ENCODE data around the gene KRT79. TPM values are rescaled to one million over a fixed set of nuclear protein-coding genes. Genes with fewer than 3 reads are reported as not detected.

The KRT79 gene
- total RNA-seq, 1 experiment from 2014 or later, result not detected

DNA sequence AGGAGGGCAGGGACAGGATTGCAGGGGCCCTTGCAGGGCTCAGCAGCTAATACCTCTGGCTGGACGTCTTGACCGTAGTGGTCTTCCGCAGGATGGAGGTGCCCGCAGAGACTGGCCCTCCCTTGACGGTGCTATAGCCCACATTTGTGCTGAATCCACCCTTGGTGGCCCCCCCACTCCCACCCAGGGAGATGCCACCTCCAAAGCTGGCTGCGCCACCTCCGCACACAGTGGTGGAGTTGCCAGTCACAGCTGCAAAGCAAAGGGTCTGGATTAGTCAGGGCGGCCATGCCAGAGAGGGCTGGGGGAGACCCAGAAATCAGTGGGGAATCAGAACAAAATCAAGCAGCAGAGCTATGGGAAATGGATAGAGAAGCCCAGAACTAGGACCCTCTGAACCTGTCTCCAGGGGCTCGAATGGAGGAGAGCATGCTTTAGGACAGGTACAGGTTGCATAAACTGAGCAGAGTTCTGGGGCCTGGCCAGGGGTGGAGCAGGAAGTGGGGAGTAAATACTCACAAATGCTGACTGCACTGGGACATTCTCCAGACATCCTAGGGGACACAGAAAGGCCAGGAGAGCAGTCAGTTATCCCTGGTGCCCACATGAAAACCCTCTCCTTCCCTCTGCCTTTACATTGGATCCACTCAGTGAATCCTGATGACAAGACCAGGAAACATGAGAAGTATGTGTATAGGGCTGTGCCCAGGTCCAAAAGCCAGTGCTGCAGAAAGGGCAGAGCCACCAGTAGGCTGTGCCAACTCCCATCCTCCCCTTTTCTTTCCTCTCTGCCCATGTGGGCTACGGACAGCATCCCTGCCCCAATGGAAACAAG is 12.1 kb downstream of the KRT79 start:
- DNase-seq, result peak; percentile 31
- H3K36me3 ChIP-seq (replicated peaks; ENCODE audit: control insufficient read depth, insufficient read depth, low read length), result no peaks in the 10 kb centered on the region

DNA sequence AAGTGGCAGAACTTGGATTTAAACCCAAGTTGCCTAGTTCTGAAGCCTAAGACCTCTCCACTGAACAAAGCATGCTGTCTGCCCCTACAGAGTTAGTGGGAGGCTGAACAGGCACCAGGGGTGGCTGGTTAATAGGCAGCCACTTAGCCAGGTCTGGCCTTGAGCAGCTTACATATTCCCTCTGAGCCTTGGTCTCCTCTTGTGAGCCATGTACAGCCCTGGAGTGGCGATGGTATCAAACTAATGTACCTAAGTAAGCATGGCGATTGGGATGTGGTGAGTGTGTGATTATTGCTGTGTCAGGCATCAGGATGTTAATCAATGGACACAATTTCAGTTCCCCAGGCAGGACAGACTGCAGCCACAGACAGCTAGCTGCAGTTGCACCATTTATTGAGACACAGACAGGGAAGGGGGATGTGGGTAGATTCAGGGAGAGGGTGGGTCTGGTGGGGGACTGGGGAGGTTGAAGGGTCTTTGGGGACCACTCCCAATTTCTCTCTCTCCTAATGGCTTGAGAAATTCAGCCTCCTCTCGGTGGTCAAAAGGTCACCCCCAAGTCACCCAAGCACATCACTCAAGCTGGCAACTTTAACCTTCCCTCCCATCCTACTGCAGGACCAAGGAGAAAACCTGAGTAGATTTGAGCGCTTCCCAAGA is 12.9 kb downstream of the KRT79 start:
- no peaks in the 10 kb centered on the region for H3K36me3 ChIP-seq (replicated peaks; ENCODE audit: control insufficient read depth, insufficient read depth, low read length)
- no peak for DNase-seq

More for the DNA sequence above, 12.1 kb downstream of the KRT79 start:
- Histone ChIP-seq H3K27me3 (ENCODE audit: control insufficient read depth, insufficient read depth, low read length) (no peaks in the 10 kb centered on the region), H3K4me3 (ENCODE audit: insufficient read depth, low read depth, low read length) (no peak overlapping the region)

DNA sequence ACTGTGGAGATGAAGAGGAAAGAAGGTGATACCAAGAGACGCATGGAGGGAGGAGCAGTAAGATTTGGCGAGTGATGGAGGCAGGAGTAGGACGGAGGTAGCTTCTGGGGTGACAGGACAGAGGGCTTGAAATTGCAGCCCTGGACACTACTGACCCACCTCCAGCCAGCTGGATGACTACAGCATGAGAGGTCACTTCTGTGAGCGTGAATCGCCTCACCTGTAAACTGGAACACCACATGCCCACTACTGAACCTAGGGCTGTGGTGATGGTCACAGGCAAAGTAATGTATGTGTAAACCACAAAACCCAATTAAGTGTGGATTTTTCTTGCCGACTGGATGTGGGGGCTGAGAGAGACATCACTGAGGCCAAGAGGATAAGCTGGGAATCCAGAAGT is 13.6 kb downstream of the KRT79 start:
- Histone ChIP-seq H3K4me3 (ENCODE audit: insufficient read depth, low read depth, low read length) (no peak overlapping the region), H3K36me3 (replicated peaks; ENCODE audit: control insufficient read depth, insufficient read depth, low read length) (no peaks in the 10 kb centered on the region), H3K27me3 (ENCODE audit: control insufficient read depth, insufficient read depth, low read length) (no peaks in the 10 kb centered on the region)
- DNase-seq, result no peak

More for the DNA sequence above, 12.9 kb downstream of the KRT79 start:
- no peaks in the 10 kb centered on the region for H3K27me3 ChIP-seq (ENCODE audit: control insufficient read depth, insufficient read depth, low read length)
- H3K4me3 ChIP-seq (ENCODE audit: insufficient read depth, low read depth, low read length), result no peak overlapping the region

DNA sequence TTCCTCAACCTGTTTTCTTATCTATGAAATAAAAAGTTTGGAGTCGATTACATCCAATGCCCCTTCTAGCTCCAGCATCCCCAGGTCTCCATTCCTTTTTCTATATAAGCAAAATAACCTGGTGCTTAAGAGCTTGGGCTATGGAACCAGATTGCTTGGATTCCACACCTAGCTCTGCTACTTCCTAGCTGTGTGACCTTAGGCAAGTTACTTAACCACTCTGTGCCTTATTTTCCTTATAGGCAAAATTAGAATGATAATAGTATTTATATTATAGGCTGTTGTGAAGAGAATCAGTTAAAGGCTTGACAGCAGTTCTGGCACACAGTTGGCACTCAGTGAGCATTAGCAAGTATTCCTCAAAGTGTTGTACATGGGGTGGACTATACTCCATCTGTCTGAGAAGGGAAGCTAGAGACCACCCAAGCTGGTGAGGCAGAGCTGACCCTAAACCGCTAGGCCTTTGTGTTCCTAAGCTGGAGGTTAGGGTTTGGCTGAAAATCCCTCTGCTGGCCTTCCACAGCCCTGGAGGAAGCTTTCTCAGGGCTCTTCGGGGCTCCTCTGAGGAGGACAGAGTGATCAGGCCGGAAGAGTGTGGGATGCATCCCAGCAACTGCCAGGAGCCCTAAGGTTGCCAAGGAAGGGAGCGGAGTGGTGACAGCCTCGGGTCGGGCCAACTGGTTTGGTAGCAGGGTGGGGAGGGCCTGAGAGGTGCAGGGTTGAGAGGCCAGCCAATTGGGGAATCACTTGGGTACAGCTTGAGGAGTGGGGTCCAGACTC is 14.2 kb downstream of the KRT79 start:
- no peaks in the 10 kb centered on the region for H3K36me3 ChIP-seq (replicated peaks; ENCODE audit: control insufficient read depth, insufficient read depth, low read length)

GRCh38 chr12:52818887-52819420 is 15.2 kb downstream of the KRT79 start:
- H3K27me3 ChIP-seq (ENCODE audit: control insufficient read depth, insufficient read depth, low read length), result no peaks in the 10 kb centered on the region
- H3K4me3 ChIP-seq (ENCODE audit: insufficient read depth, low read depth, low read length), result no peak overlapping the region
- no peaks in the 10 kb centered on the region for H3K36me3 ChIP-seq (replicated peaks; ENCODE audit: control insufficient read depth, insufficient read depth, low read length)
- no peak for DNase-seq

More for the DNA sequence above, 14.2 kb downstream of the KRT79 start:
- Histone ChIP-seq H3K4me3 (ENCODE audit: insufficient read depth, low read depth, low read length) (no peak overlapping the region), H3K27me3 (ENCODE audit: control insufficient read depth, insufficient read depth, low read length) (no peaks in the 10 kb centered on the region)
- DNase-seq, result peak; percentile 22

DNA sequence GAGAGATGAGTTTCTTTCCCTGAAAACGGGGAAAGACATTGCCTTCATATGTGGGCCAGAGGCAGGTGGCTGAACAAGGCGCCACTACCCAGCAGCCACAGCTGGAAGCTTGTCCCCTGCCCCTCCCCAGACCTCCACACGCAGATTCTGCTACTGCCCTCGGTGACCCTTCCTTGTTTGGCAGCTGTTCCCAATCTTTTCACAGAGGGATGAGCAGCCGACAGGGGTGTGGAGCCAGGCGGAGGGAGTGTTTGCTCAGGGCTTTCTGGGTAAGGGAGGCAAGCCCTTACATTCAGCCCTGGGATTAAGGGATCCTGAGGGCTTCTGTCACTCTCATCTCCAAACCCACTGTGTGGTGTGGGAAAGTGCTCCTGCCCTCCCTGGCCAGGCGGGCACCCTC is 15.7 kb downstream of the KRT79 start:
- Histone ChIP-seq H3K27me3 (ENCODE audit: control insufficient read depth, insufficient read depth, low read length) (no peaks in the 10 kb centered on the region), H3K36me3 (replicated peaks; ENCODE audit: control insufficient read depth, insufficient read depth, low read length) (no peaks in the 10 kb centered on the region), H3K4me3 (ENCODE audit: insufficient read depth, low read depth, low read length) (no peak overlapping the region)
- DNase-seq, result no peak

DNA sequence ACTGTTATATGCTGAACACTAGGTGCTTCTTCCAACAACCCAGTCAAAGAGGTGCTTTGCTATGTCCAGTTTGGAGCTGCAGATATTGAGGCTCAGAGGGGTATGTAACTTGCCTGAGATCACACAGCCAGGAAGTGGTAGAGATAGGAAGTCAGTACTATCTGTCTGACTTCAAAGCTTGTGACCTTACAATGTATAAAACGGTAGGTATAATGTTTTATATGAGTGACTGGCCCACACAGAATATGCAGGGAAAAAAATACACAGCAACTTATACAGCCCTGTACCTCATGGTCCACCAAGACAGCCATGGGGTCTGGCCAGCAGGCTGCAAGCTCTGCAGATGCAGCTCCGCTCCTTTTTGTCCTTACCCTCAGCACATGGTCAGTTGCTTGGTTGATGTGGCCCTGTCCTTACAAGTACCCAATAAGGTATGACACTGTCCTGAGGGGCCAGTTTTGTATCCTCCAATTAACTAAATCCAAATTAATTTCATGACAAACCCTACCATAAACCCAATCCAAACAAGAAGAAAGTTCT is 16.3 kb downstream of the KRT79 start:
- Histone ChIP-seq H3K27me3 (ENCODE audit: control insufficient read depth, insufficient read depth, low read length) (no peaks in the 10 kb centered on the region), H3K36me3 (replicated peaks; ENCODE audit: control insufficient read depth, insufficient read depth, low read length) (no peaks in the 10 kb centered on the region), H3K4me3 (ENCODE audit: insufficient read depth, low read depth, low read length) (no peak overlapping the region)
- no peak for DNase-seq

DNA sequence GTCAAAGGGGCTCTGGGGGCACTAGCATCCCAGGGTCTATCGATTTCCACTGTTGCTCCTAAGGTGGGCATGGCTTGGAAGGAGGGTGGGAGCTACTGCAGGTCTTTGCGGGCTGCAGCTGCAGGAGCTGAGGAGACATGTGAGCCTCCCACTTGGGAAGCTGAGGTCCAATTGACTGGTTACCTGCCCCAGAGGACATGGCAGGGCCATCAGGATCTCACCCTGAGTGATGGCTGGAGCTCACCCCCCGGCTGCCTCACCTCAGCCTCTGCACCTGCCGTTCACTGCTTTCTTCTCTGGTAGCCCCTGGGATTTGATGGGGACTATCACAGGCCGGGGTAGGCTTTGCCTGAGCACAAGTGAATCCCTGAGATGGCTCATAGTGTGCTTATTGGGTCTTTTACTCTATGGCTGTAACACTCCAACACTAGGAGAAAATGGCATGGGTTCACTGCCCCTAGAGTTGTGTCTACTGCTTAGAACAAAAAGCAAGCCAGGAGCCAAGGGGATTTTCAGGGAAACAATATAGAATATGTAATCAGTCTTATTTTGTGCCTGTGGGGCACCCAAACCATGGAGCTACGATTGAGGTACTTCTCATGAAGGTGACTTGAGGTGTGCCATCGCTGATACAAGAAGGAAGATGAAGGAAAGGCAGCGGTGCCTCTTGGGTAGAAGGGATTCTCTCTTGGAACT is 17.0 kb downstream of the KRT79 start:
- Histone ChIP-seq H3K36me3 (replicated peaks; ENCODE audit: control insufficient read depth, insufficient read depth, low read length) (no peaks in the 10 kb centered on the region), H3K27me3 (ENCODE audit: control insufficient read depth, insufficient read depth, low read length) (no peaks in the 10 kb centered on the region), H3K4me3 (ENCODE audit: insufficient read depth, low read depth, low read length) (no peak overlapping the region)
- DNase-seq, result no peak

DNA sequence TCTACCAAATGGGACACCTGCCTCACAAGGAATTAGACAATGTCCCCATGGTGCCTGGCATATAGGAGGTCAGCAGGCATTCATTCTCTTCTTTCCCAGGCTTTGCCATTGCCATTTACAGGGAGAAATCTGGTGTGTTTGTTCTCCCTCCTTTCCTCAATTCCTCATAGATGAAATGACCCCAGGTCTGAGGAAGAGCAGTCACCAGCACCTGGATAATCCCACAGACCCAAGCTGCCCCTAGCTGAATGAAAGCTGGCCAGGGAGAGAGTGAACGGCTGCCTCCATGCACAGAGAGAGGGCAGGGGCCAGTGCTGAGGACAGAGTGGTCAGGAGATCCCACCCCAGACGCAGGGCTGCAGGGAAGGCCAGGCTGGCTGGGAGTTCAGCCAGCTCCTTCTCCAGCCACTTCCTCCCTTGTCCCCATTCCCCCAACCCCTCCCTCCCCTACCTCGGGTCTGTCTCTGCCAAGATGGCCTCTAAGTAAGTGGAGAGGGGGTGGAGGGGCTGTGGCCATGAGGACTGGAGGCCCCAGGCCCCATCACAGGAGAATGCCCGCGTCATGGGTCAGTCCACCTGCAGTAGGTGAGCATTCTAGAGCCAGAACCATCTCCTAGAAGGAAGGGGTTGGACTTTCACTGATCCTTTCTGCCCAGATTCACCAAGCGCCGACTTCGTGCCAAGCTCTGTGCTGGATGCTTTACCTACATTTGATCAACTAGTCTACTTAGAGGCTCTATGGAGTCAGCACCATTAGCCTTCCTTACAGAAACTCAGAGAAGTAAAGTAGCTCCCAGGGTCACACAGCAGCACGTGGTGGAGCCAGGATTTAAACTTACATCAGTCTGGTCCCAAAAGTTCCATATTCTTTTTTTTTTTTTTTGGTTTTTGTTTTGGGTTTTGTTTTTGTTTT is 18.2 kb downstream of the KRT79 start:
- Histone ChIP-seq H3K36me3 (replicated peaks; ENCODE audit: control insufficient read depth, insufficient read depth, low read length) (no peaks in the 10 kb centered on the region), H3K4me3 (ENCODE audit: insufficient read depth, low read depth, low read length) (no peak overlapping the region), H3K27me3 (ENCODE audit: control insufficient read depth, insufficient read depth, low read length) (no peaks in the 10 kb centered on the region)
- DNase-seq, result no peak

- Histone ChIP-seq H3K36me3 (replicated peaks; ENCODE audit: control insufficient read depth, insufficient read depth, low read length) (no peaks in the 10 kb centered on the region), H3K27me3 (ENCODE audit: control insufficient read depth, insufficient read depth, low read length) (no peaks in the 10 kb centered on the region), H3K4me3 (ENCODE audit: insufficient read depth, low read depth, low read length) (no peak overlapping the region)
These were observed 18.9 kb downstream of the KRT79 start for GRCh38 chr12:52815161-52815560.

GRCh38 chr12:52814710-52815155 is 19.4 kb downstream of the KRT79 start:
- no peaks in the 10 kb centered on the region for H3K27me3 ChIP-seq (ENCODE audit: control insufficient read depth, insufficient read depth, low read length)
- DNase-seq, result no peak
- H3K36me3 ChIP-seq (replicated peaks; ENCODE audit: control insufficient read depth, insufficient read depth, low read length), result no peaks in the 10 kb centered on the region
- H3K4me3 ChIP-seq (ENCODE audit: insufficient read depth, low read depth, low read length), result no peak overlapping the region

More at GRCh38 chr12:52815161-52815560, 18.9 kb downstream of the KRT79 start:
- DNase-seq, result no peak

GRCh38 chr12:52813885-52814709 is 20.0 kb downstream of the KRT79 start, which contains the start of gene KRT4:
Gene KRT4 (minus strand): TSS chr12:52814116. CDS start chr12:52814058, 58 bp downstream.
- no peak for DNase-seq
- H3K27me3 ChIP-seq (ENCODE audit: control insufficient read depth, insufficient read depth, low read length), result no peaks in the 10 kb centered on the region
- H3K4me3 ChIP-seq (ENCODE audit: insufficient read depth, low read depth, low read length), result no peak within 1 kb of the TSS
- H3K36me3 ChIP-seq (replicated peaks; ENCODE audit: control insufficient read depth, insufficient read depth, low read length), result no peaks in the 10 kb centered on the region

Measured in H7 (cell line).